Prostate gland (tissue), 2 donors: ENCODE results near the gene CD320. TPM values are rescaled to one million over a fixed set of nuclear protein-coding genes. Genes with fewer than 3 reads are reported as not detected.

ENCODE experiments used
- DNase-seq: peaks from one replicate; pipeline ENCODE4 v3.0.0-alpha.2; 2019; ENCODE audit warnings: low spot score
- H3K27ac ChIP-seq, 2 donors: fragments of 200-600 bp; sonication (generic); 2 replicates each; pipeline ENCODE4 v1.5.1; 2017 to 2019
- H3K27me3 ChIP-seq: fragments of 200-600 bp; sonication (generic); replicated peaks from 2 replicates; pipeline ENCODE4 v1.5.1; 2019; ENCODE audit not compliant: insufficient read depth
- H3K36me3 ChIP-seq, 2 donors: fragments of 200-600 bp; sonication (generic); 1 replicate in 1 of 2; 2 replicates in 1 of 2; pipeline versions ENCODE4 v1.5.1 to v1.8.1; 2017 to 2019
- H3K4me1 ChIP-seq: fragments of 200-600 bp; sonication (generic); replicated peaks from 2 replicates; pipeline ENCODE4 v1.5.1; 2019
- H3K4me3 ChIP-seq, 2 donors: fragments of 200-600 bp; sonication (generic); 2 replicates each; pipeline ENCODE4 v1.5.1; 2017 to 2019
- H3K9me3 ChIP-seq: fragments of 200-600 bp; sonication (generic); 2 replicates; pipeline ENCODE4 v1.5.1; 2017
- POLR2A ChIP-seq: fragments of 450-650 bp; IDR thresholded peaks from one replicate; pipeline ENCODE4 v1.6.1; 2016; ENCODE audit warnings: antibody characterized with exemption, mild to moderate bottlenecking
- POLR2AphosphoS5 ChIP-seq: sonication (generic); formaldehyde crosslinking; IDR thresholded peaks from one replicate; pipeline ENCODE4 v1.6.1; 2017; ENCODE audit warnings: antibody characterized with exemption
- WGBS: methylation state at CpG from one replicate; pipeline ENCODE4 v1.1.5; 2018; 5-methylcytosine and 5-hydroxymethylcytosine counted together
- intact Hi-C: fragments of 100-400 bp; cut with DNase I; formaldehyde crosslinking; loops from one replicate; pipeline ENCODE4 v1.14.2; 2022
- total RNA-seq, 2 donors: library from RNA; depleted of rRNA; stranded (reverse); fragments of >200 nt; gene quantifications; one replicate each; pipeline ENCODE4 v1.1.0, GENCODE V29; 2016
- TF ChIP-seq, protein P1 (sequence below), 4 experiments: fragments of 200-600 bp in 2 of 4; fragments of 450-650 bp in 2 of 4; sonication (generic) in 2 of 4; IDR thresholded peaks; 1 replicate in 3 of 4; 2 replicates in 1 of 4; pipeline ENCODE4 v1.5.1; 2016 to 2019; ENCODE audit warnings: antibody characterized with exemption in 4 of 4, mild to moderate bottlenecking in 2 of 4, moderate library complexity in 2 of 4

CD320 gene
- total RNA-seq, 2 donors from 2014 or later = 50.8 to 91.4 TPM

GRCh38 chr19:8329996-8330395 is 21.8 kb upstream of the CD320 start:
- DNase-seq = no peak
- intact Hi-C loops = no loop called here

DNA sequence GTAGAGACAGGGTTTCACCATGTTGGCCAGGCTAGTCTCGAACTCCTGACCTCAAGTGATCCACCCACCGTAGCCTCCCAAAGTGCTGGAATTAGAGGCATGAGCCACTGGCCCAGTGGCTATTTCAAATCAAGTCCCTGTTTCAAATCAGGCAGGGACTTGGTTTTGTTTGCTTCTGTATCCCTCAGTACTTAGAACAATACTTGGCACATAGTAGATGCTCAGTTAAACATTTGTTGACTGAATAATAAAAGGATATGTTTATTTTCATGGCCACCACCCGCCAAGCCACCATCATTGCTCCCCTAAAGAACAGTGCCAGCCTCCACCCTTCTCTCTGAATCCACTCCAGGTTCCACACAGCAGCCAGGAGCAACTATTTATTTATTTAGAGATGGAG is 17.3 kb upstream of the CD320 start:
- intact Hi-C loops = no loop called here
- Histone ChIP-seq H3K4me3 (no peak overlapping the region), H3K27me3 (no peaks in the 10 kb centered on the region), H3K9me3 (no peaks in the 10 kb centered on the region), H3K36me3 (no peaks in the 10 kb centered on the region), H3K27ac (no peak overlapping the region), H3K4me1 (peaks cover 1% of the 10 kb centered on the region)
- TF ChIP-seq, protein P1, sequence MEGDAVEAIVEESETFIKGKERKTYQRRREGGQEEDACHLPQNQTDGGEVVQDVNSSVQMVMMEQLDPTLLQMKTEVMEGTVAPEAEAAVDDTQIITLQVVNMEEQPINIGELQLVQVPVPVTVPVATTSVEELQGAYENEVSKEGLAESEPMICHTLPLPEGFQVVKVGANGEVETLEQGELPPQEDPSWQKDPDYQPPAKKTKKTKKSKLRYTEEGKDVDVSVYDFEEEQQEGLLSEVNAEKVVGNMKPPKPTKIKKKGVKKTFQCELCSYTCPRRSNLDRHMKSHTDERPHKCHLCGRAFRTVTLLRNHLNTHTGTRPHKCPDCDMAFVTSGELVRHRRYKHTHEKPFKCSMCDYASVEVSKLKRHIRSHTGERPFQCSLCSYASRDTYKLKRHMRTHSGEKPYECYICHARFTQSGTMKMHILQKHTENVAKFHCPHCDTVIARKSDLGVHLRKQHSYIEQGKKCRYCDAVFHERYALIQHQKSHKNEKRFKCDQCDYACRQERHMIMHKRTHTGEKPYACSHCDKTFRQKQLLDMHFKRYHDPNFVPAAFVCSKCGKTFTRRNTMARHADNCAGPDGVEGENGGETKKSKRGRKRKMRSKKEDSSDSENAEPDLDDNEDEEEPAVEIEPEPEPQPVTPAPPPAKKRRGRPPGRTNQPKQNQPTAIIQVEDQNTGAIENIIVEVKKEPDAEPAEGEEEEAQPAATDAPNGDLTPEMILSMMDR (IDR thresholded peaks at IDR 0.05) = no peak
- TF ChIP-seq POLR2AphosphoS5 (no peak), POLR2A (no peak)
- 83% methylated on average over 3 of the region's 3 CpGs for WGBS
- no peak for DNase-seq

More at GRCh38 chr19:8329996-8330395, 21.8 kb upstream of the CD320 start:
- WGBS = 83% methylated on average over 3 of the region's 3 CpGs
- Histone ChIP-seq H3K4me3 (no peak overlapping the region), H3K4me1 (no peaks in the 10 kb centered on the region), H3K27me3 (no peaks in the 10 kb centered on the region), H3K36me3 (no peaks in the 10 kb centered on the region), H3K9me3 (no peaks in the 10 kb centered on the region), H3K27ac (no peak overlapping the region)
- TF ChIP-seq, protein P1 (IDR thresholded peaks at IDR 0.05) = no peak
- no peak for TF ChIP-seq POLR2AphosphoS5
- no peak for TF ChIP-seq POLR2A

GRCh38 chr19:8324186-8325050 is 16.3 kb upstream of the CD320 start:
- WGBS = 66% methylated on average over 17 of the region's 17 CpGs
- H3K4me1 ChIP-seq = peaks cover 4% of the 10 kb centered on the region
- H3K27ac ChIP-seq = no peak overlapping the region
- H3K36me3 ChIP-seq = no peaks in the 10 kb centered on the region
- no peaks in the 10 kb centered on the region for H3K9me3 ChIP-seq
- no peak for TF ChIP-seq POLR2AphosphoS5
- no peak for TF ChIP-seq POLR2A
- TF ChIP-seq, protein P1 (IDR thresholded peaks at IDR 0.05) = no peak
- DNase-seq = no peak
- intact Hi-C loops = no loop called here
- no peaks in the 10 kb centered on the region for H3K27me3 ChIP-seq
- no peak overlapping the region for H3K4me3 ChIP-seq

GRCh38 chr19:8323781-8324185 is 15.6 kb upstream of the CD320 start:
- peaks cover 4% of the 10 kb centered on the region for H3K4me1 ChIP-seq
- 100% methylated on average over 1 of the region's 1 CpG for WGBS
- TF ChIP-seq, protein P1 (IDR thresholded peaks at IDR 0.05) = no peak
- no peak for TF ChIP-seq POLR2AphosphoS5
- TF ChIP-seq POLR2A = no peak
- no peaks in the 10 kb centered on the region for H3K36me3 ChIP-seq
- no peaks in the 10 kb centered on the region for H3K9me3 ChIP-seq
- no peak overlapping the region for H3K27ac ChIP-seq
- H3K27me3 ChIP-seq = no peaks in the 10 kb centered on the region
- no peak overlapping the region for H3K4me3 ChIP-seq
- DNase-seq = no peak
- intact Hi-C loops = no loop called here

- H3K27ac ChIP-seq = peak overlapping the region in 1 of 2 donors; percentile 84
- H3K4me1 ChIP-seq = peaks cover 4% of the 10 kb centered on the region
- H3K4me3 ChIP-seq = peak overlapping the region; percentile 72 to 94
- no peaks in the 10 kb centered on the region for H3K27me3 ChIP-seq
- TF ChIP-seq POLR2AphosphoS5 (no peak), POLR2A (no peak)
- TF ChIP-seq, protein P1 (IDR thresholded peaks at IDR 0.05) = no peak
- WGBS = 45% methylated on average over 7 of the region's 7 CpGs
- no peaks in the 10 kb centered on the region for H3K9me3 ChIP-seq
- no peaks in the 10 kb centered on the region for H3K36me3 ChIP-seq
- intact Hi-C loops = no loop called here
- DNase-seq = no peak
Measured at GRCh38 chr19:8322638-8322997, 14.5 kb upstream of the CD320 start.
